Dermis microvascular lymphatic vessel endothelial cell (primary cell): ENCODE measurements around the gene TMEM223. TPM values are rescaled to one million over a fixed set of nuclear protein-coding genes. Genes with fewer than 3 reads are reported as not detected.
"Not testable (repeated sequence)": the region's sequence is repeated elsewhere in the genome, so short reads cannot be mapped to it uniquely, and the experiment has no call there.

Source experiments
- DNase-seq, 2 donors: peaks; one replicate each; pipeline versions ENCODE4 v3.0.0 to v3.0.0-alpha.2; 2010; ENCODE audit warnings: low read depth in 2 of 2
- total RNA-seq: library from RNA; depleted of rRNA; stranded (reverse); fragments of >200 nt; gene quantifications from 2 replicates; pipeline ENCODE4 v1.2.1, GENCODE V29; 2014

TMEM223 gene, protein sequence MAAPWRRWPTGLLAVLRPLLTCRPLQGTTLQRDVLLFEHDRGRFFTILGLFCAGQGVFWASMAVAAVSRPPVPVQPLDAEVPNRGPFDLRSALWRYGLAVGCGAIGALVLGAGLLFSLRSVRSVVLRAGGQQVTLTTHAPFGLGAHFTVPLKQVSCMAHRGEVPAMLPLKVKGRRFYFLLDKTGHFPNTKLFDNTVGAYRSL
- 10.4 and 12.0 TPM in 2 replicates for total RNA-seq

DNA sequence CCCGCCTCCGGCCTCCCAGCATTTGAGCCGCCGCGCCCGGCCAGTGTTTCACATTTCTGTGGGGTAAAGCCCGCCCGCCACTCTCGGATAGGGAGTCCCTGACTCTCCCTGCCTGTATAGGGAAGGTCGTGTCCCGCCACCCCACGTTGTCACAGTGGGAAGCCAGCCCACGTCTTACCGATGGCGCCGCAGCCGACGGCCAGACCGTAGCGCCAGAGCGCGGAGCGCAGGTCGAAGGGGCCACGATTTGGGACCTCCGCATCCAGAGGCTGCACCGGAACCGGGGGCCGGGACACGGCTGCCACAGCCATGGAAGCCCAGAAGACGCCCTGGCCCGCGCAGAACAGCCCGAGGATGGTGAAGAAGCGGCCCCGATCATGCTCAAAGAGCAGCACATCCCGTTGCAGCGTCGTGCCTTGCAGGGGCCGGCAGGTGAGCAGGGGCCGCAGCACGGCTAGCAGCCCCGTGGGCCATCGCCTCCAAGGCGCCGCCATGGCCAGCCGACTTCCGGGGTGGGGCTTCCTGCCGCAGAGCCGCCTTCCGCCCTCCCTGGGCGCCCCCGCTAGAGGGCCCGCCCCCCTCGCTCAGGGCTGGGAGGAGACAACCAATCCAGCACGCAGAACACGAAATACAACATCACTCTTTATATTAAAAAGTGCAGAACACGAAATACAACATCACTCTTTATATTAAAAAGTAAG is at the start of gene TMEM223:
TSS of gene TMEM223 (minus strand) at position 506 of the 701 bp plus-strand sequence. CDS start at position 494, 12 bp downstream.
- peak in 1 of 2 donors; percentile 78 for DNase-seq

DNA sequence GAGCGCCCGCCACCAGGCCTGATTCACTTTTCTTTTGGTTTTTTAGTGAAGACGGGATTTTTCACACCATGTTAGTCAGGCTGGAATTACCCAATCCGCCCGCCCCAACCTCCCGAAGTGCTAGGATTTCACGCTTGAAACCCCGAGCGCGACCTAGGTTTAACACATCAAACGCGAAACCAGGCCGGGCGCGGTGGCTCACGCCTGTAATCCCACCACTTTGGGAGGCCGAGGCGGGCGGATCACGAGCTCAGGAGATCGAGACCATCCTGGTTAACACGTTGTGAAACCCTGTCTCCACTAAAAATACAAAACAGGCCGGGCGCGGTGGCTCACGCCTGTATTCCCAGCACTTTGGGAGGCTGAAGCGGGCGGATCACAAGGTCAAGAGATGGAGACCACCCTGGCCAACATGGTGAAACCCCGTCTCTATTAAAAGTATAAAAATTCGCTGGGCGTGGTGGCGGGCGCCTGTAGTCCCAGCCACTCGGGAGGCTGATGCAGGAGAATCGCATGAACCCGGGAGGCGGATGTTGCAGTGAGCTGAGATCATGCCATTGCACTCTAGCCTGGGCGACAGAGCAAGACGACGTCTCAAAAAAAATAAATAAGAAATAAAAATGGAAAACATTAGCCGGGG is 49.0 kb upstream of the TMEM223 start:
- peak in 1 of 2 donors; percentile 75 for DNase-seq

DNA sequence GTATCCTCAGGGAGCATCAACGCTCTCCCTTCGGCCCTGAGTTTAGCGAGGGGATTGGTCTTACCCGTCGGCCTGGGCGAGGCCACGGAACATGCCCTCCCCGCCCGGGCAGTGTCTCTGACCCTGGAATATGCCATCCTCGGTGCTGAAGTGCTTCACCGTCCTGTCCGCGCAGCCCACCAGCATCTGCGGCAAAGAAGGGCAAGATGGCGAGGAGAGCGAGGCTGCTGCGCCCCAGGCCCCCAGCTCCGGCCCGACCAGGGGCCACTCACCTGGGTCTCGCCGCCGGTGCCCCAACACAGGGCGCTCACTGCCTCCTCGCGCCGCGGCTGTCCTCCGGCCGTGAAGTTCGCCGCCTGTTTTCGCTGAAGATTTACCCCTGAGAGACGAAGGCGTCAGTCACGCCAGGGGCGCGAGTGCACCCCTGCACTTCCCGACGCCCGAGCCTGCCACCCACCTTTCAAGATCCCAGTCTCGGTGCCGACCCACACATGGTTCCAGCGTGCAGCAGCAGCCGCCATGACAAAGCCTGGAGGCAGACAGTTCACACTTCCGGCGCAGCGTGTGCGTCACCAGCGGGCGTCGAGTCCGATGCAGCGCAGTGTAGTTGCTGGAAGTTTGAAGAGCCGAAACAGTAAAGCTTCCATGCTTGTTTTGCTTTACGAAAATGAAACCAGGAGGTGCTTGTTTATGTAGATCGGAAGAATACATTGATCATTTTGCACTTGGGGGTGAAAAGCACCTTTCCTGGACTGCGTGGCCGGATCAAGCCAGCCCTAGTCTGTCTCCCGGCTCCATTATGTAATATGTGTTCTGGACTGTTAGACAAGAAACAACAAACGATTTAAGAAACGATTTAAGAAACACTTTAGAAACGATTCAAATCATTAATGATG is 47.5 kb upstream of the TMEM223 start, which contains the start of gene WDR74:
TSS of gene WDR74 (minus strand) at position 541 of the 896 bp plus-strand sequence. CDS start at position 521, 20 bp downstream.
- peak; percentile 90 to 94 for DNase-seq

DNA sequence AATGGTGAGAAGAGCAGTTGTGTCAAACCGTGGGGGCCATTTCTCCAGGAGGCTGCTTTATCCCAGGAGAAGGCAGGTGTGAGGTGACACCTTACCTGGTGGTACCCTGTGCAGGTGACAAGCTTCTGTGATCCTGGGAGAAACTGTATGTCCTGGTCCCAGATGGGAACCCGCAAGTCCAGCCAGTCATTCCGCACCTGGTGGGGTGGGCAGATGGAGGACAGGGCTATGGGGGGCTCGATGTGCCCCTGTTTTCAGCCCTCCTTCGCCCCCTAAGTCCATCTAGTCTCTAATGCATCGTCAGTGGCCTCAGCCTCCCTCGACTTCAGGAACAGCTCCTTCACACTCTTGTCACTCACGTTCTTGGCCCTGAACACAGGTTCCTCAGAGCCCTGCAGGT is 43.5 kb upstream of the TMEM223 start:
- DNase-seq: no peak

DNA sequence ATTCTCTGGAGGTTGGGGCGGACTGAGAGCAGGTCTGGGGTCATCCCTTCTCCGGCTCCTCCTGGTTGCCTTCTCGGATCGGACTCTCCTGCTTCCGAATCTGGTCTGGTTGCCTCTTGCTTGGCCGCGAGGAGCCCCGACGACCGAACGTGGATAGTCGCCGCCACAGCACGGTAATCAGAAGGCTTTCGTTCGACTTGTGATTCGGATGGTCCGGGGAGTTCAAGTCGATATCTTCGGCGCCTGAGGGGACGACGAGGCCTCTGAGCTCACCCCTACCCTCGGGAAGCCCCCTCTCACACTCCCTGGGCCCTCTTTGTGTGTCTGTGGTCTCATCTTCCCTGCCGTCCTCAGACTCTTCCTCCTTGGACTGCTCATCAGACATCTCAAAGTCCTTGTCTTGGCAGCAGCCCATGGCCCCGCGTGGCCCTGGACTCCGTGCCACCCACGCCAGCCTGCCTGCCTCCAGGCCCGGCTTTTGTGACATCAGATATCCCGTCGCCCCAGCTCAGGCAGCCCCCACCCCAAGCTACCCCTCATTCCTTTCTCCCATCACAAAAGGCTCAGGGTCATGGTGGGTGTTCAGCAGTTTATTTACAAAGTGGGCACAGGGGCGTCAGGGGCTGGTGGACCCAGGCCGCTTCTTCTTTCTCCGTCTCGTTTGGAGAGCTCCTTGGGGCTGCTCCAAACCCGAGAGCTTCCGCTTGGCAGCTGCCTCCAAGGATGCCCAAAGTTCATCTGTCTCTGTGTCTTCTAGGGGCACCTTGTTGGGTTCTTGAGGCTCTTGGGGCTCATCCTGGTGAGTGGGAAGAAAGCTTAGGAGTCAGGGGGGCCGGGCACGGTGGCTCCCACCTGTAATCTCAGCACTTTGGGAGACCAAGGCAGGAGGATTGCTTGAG is 40.8 kb upstream of the TMEM223 start, which contains the start of gene TEX54:
TSS of gene TEX54 (minus strand) at position 506 of the 899 bp plus-strand sequence.
- no peak for DNase-seq

DNA sequence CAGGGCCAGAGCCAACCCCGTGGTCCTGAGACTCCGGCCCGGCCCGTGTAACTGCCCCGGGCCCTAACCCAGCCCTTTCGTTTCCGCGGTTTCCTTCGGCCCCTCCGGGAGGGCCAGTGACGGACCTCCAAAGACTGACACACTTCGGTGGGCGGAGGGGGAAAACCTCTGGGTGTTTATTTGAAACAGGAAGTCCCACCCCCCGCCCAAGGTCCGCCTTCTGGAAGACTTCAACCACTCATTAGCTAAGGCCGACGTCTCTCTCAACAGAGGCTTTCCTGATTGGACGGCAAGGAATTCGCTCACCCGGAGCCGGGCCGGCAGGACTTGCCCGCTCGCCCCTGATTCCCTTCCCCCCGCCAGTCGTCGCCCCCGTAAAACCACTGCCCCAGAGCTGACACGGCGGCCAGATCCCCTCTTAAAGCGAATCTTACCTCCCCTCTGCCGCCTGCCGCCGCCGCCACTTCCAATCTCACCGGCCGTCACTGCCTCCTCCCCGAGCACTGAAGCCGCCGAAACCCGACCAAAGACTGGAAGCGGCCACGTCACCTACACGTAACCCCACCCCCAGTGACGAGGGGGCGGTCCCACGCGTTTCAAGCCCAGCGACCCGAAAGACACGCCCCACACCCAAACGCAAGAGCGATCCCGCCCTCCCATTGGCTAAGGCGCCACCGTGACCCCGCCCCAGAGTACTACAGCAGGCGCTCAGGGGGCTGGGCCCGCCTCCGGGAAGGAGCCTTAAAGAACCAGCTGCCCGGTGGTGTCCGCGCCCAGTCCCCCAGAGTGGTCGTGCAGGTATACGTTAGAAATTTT is 39.9 kb upstream of the TMEM223 start, which contains the start of gene STX5:
TSS of gene STX5 (minus strand) at position 532 of the 816 bp plus-strand sequence. CDS start 808 bp downstream, outside the sequence.
- DNase-seq: peak; percentile 98 to 99

DNA sequence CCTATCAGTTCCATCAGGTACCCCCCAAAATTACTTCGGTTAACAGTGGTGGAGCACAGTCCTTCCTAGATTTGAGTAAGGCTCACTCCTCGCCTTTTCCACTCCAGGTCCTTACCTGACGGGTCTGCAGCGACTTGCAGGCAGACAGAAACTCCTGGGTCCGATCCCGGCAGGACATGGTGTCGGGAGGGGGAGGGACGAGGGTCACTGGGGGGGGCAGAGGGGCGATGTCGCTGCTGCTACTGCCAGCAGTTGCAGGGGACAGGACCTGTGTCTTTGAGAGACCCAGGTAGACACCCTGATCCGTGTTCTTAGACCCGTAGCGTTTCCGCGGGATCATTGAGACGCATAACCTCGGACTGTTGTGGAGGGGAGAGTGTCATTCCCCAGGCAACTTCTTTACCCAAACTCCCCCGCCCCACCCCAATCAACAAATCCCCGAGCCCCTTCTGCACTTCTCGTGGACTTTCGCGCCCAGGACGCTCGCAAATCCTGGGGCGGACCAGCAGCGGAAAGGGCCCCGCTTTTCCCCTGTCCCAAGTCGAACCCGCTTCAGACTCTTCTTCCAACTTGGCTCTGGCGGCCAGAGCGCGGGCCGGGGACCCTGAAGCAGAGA is 39.2 kb upstream of the TMEM223 start:
- peak in 1 of 2 donors; percentile 25 for DNase-seq

DNA sequence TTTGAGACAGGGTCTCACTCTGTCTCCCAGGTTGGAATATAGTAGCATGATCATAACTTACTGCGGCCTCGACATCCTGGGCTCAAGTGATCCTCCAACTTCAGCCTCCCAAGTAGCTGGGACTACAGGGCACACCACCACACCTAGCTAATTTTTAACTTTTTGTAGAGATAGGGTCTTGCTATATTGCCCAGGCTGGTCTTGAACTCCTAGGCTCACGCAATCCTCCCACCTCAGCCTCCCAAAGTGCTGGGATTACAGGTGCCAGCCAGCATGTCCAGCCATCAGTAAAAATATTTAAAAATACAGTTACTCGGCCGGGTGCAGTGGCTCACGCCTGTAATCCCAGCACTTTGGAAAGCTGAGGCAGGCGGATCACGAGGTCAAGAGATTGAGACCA is 36.3 kb upstream of the TMEM223 start:
- DNase-seq: not testable (repeated sequence)

DNA sequence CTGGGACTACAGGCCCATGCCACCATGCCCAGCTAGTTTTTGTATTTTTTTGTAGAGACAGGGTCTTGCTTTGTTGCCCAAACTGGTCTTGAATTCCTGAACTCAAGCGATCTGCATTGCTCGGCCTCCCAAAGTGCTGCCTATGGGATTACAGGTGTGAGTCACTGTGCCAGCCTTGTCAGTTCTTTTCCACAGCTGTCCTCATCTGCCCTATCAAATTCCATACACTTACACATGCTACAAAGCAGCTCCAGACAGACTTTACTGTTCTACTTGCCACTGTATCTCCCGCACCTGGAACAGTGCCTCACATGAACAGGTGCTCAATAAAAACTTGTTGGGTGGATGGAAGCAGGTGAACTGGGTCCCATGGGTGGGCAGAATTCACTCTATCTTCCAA is 31.9 kb upstream of the TMEM223 start:
- no peak for DNase-seq

DNA sequence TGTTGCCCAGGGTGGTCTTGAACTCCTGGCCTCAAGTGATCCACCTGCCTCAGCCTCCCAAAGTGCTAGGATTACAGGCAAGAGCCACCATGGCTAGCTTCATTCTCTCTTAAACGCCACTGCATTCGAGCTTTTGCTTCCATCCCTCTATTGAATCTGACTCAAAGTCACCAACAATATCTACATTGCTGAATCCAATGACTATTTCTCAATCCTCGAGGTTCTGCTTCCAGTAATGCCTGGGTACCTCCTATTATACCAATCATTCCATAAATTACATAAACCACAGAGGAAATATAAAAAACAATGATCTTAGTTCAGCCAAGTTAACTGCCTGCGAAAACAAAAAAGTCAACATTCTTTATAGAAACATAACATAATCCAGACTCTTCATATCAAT is 25.3 kb upstream of the TMEM223 start:
- DNase-seq: no peak

DNA sequence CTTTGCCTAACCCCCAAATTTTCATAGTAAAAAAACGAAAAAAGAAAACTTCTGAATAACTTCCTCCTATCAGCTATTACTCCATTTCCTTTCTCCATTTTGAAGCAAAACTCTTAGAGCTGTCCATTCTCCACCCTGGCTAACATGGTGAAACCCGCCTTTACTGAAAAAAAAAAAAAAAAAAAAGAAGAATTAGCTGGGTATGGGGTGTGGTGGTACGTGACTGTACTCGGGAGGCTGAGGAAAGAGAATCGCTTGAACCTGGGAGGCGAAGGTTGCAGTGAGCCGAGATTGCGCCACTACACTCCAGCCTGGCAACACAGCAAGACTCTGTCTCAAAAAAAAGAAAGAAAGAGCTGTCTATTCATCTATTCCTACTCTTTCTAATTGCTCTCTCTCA is 24.8 kb upstream of the TMEM223 start:
- no peak for DNase-seq

DNA sequence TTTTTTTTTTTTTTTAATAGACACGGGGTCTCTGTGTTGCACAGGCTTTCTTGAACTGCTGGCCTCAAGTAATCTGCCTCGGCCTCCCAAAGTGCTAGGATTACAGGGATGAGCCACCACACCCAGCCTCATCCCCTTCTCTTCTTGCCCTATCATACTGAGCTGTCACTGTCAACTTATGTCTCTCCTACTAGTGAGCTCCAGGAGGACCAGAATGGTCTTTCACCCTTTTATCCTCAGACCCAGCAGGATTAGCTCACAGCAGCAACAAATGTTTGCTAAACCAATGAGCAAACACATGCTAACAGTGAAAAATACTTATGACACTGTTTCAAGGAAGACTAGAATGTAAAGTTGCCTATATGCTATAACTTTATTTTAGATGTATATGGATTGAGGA is 19.9 kb upstream of the TMEM223 start:
- no peak for DNase-seq

DNA sequence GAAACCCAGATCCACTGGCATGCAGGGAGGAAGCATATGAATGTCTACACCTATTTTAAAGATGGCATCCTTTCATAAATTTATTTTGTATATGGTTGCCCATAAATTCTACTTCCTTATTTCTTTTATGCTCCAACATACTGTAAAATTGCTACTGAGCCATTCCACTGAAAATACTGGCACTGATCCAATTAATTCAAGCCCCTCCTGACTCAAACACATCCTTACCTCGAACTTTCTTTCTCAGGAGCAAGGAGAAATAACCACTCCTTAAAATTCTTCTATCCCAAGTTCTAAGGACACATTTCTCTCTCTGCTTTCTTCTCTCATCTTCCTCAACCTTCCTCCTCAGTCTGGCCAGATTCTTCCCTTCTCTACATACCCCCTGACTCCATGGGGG is 18.9 kb upstream of the TMEM223 start:
- no peak for DNase-seq

DNA sequence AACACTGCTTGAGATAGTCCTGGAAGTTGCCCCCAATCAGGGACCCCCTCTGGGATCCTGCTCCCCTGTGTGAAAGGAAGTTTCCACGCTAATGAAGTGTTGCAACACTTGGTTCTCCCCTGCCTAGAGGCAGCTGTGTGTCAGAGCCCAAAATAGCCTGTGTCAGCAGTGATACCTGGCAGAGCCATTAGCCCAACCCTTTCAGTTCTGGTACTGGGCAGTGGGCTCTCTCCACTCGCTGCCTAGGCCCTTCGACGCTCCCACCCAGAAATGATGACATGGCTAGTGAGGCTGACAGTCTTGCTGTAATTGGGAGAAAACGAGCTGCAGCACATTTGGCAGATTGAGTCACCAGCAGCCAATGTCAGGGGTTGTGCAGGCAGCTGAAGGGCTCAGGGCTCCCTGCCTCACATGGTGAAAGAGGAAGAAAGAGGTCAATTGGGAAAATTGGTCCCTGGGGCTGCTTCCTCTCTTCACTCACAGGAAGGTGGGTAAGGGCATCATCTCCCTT is 14.9 kb upstream of the TMEM223 start:
- peak in 1 of 2 donors; percentile 17 for DNase-seq

DNA sequence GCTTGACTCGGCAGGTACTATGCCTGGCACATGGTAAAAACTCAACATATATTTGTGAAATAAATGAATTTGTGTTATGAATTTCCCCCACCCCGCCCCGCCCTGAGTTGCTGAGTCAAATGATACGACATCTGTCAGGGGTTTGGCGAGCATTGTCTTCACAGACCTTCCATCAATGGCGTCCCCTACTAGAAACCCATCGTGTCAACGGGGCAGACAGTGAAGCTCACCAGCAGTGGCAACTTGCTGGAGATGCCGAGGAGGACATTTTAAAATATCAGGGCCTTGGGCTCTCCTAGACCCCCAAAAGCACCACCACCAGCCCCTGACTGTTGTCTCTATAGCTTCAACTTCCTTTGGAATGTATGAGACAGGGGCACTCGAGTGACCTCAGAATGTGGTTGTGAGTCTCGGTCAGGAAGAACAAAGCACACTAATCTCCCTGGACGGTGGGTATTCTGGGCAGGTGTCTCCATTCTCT is 14.2 kb upstream of the TMEM223 start:
- DNase-seq: peak in 1 of 2 donors; percentile 26

DNA sequence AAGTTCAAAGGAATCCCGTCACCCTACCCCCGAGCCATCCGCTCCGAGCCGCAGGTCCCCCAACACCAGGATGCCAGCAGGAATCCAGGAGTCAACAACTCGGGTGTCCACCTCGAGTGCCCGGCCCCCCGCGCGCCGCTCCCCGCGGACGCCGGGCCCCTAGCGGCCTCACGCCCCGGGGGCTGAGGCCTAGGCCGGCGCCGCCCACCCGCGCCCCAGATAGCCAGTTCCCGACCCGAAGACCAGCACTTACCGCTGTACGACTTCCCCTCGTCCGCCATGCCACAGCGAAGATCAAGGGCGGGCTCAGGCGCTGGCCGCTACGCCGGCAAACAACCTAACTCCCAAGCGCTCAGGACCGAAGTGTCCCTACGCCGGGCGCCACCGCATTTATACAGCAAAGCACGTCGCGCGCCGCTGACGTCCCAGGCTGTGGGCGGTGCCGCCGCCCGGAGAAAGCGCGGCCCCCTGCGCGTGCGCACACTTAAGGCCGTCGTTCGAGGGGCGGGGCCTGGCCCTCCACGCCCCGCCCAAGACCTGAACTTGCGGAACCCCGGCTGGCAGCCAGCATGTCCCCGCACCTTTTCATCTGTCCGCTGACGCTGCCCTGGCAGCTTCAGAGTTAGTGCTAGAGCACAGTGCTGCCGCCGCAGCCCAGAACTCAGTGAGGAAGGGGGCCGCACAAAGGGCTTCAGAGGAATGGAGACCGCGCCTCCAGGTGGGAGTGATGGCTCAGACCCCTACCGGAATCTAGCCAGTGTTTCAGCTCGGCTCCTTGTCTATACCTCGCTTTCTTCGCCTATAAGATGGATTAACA is 13.5 kb upstream of the TMEM223 start, which contains the start of gene NXF1:
TSS of gene NXF1 (minus strand) at position 365 of the 817 bp plus-strand sequence. CDS start at position 281, 84 bp downstream.
- peak; percentile 87 to 95 for DNase-seq

DNA sequence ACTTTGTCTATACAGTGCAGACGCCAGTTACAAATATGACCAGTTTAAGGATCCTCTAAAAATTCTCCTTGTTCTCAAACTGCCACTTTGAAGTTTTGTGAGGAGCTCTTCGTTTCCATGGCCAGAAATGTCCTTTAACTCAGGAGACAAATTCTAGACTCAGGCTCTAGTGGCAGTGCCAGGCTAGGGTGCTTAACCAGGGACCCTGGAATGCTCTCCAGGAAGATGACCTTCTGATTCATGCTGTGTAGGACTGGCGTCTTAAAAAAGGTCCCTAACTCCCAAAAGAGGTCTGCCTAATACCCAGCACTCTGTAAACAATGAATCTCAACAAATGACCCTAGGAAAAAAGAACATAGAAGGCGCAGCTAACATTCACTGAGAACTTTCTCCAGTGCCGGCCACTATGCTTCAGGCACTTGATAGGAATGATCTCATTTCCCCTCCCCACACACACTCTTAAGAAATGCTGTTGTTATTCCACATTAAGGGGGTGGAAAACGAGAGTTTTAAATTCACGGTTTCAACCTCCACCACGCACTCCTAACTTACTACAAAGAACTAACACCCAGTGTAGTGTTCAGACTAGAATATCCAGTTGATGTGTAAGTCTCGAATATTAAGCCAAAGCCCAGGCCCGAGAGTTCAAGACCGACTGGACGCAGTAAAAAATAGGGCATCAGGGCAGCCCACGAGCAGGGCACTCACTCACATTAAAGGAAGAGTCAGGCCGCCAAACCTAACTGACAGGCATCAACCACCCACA is 12.7 kb upstream of the TMEM223 start:
- DNase-seq: peak in 1 of 2 donors; percentile 67
